Activated naive CD4-positive, alpha-beta T cell (primary cell): Measurements from ENCODE around the gene JAZF1.
A peak's percentile ranks its signal among the peaks of the same experiment; 100 is the strongest.

Experiments used
- DNase-seq, 4 experiments: peaks; one replicate each; lab custom pipeline; 2025; lab: John Stamatoyannopoulos, UW

The JAZF1 gene

GRCh38 chr7:28008171-28008570 is 172.4 kb downstream of the JAZF1 start:
- DNase-seq, result no peak

GRCh38 chr7:28006491-28006890 is 174.1 kb downstream of the JAZF1 start:
- no peak for DNase-seq

- DNase-seq, result no peak
These were observed 174.8 kb downstream of the JAZF1 start for GRCh38 chr7:28005847-28006231.

GRCh38 chr7:28005075-28005846 is 175.3 kb downstream of the JAZF1 start:
- DNase-seq, result no peak

GRCh38 chr7:28003408-28003807 is 177.2 kb downstream of the JAZF1 start:
- no peak for DNase-seq

DNA sequence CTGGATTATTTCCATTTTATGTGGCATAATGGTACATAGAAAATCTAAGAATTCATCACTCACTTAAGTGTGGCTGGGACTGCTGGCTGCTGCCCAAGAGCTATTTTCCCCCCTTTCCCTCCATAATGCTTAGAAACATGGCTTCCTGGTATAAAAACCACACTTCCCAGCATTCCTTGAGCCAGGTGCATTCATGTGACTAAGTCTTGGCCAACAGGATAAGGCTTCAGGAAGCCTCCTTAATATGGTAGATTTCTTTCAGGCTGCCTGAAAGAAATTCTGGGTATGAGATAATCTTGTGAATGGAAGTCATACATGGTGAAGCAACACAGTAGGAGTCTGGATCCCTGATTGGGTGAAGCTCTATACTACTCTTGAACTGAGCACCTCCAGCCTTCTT is 178.0 kb downstream of the JAZF1 start:
- DNase-seq, result no peak

GRCh38 chr7:28001896-28002295 is 178.7 kb downstream of the JAZF1 start:
- DNase-seq, result no peak

DNA sequence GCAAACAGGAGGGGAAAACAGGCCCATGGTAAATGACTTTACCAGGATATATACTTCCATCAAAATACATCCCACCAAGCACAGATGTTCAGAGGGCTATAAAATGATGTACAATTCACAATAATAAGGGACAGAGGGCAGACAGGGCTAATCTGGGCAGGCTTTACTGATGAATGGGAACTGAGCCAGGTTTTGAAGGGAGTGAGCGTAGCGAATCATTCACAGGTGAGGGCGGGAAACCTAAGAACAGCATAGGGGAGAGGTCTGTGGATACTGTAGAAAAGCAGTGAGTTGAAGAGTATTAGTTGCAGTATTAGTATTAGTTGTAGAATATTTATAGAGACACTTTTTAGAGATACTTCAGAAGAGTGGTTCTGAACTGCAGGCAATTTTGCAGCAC is 180.8 kb downstream of the JAZF1 start:
- DNase-seq, result no peak

- DNase-seq, result no peak
These were observed 182.2 kb downstream of the JAZF1 start for GRCh38 chr7:27998382-27998781.

GRCh38 chr7:27997188-27997707 is 183.3 kb downstream of the JAZF1 start:
- DNase-seq, result no peak

DNA sequence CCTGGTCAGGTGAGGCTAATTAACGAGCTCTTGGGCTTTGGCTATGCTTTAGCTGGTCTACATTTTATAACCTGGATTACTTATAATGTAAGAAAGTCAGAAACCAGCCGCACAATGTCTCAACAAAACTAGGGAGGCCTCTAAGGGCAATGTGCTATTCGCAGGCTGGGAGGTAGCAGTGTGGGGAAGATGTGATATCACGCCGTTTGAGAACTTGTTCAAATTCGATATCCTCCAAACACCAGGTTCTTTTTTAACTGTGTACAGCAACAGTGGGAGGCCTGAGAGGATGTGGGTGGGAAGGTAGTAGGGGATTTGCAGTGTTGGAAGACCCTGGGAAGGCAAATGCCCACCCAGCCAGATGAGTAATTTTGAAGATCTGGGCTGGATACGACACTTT is 184.5 kb downstream of the JAZF1 start:
- no peak for DNase-seq

DNA sequence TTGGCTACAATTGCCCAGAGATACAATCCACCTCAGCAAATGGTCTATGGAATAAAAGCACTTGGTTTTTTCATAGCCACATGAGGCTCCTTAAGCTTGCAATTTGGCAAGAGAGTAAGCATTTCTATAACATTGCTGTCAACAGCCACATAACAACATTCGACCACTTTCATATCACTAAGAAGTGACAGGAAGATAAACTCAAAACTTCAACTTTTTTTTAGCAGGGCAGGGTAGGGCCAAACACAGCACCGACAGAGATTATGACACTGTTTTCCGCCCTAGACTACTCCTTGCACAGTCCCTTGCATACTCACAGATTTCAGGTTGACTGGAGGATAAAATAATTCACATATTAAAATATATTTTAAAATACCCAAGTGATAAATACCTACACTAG is 185.4 kb downstream of the JAZF1 start:
- DNase-seq, result no peak

DNA sequence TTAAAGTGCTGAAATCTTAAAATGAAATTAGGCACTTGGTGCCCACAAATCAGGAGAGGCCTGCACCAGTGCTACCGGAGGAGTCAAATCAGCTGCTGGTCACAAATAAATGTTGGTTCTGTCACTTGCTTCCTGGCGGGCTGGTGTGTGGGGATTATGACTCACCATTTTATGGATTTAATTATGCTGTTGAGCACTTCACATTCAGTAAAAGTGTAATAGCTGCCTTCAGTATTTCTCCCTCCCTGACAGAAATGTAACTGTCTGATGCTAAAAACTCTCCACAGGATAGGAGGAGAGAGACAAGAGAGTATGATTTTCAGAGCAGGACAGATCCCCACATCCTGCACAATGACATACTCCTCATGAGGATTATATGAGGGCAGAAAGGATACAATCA is 186.0 kb downstream of the JAZF1 start:
- DNase-seq, result no peak

GRCh38 chr7:27992755-27993493 is 187.7 kb downstream of the JAZF1 start:
- no peak for DNase-seq

DNA sequence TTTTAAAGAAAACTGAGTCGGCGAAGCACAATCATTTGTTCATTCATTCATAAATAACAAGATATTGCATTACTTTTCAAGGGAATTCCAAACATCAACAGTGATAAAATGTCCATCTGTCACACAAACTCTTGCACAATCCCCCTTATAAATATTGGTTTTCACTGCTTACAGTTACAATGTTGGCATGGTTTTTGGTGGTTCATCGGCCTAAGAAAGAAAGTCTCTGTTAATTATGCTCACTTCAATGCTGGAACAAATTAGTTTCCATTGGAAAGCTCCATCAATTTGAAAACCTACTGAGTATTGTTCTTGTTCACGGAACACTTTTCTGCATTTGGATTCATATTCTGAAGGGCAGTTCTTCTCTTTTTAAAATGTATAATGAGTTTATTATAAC is 188.5 kb downstream of the JAZF1 start:
- no peak for DNase-seq

- no peak for DNase-seq
These were observed 189.5 kb downstream of the JAZF1 start for GRCh38 chr7:27991006-27991528.

GRCh38 chr7:27976531-27976930 is 204.1 kb downstream of the JAZF1 start:
- no peak for DNase-seq

DNA sequence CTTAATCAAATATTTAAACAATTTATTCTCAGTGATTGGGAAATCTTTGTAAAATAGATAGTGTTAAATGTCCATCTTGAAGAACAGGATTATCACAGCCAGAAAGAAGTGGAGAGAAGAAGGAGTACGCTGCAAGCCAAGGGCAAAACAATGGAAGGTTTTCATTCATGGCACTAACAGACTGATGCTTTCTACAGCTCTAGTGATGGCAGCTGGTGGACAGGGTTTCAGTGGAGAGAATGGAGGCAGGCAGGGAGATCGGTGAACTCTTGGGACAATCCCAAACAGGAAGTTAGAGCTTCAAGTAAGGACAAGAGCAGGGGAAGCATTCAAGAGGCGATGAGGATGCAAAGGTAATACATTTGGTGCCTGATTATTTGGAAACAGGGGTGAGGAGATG is 207.0 kb downstream of the JAZF1 start:
- DNase-seq, result no peak

GRCh38 chr7:27972276-27972675 is 208.3 kb downstream of the JAZF1 start:
- peak in 1 of 4 experiments; percentile 2 for DNase-seq

GRCh38 chr7:27971171-27971812 is 209.3 kb downstream of the JAZF1 start:
- no peak for DNase-seq

GRCh38 chr7:27970350-27970749 is 210.2 kb downstream of the JAZF1 start:
- no peak for DNase-seq

GRCh38 chr7:27969346-27969745 is 211.2 kb downstream of the JAZF1 start:
- no peak for DNase-seq

DNA sequence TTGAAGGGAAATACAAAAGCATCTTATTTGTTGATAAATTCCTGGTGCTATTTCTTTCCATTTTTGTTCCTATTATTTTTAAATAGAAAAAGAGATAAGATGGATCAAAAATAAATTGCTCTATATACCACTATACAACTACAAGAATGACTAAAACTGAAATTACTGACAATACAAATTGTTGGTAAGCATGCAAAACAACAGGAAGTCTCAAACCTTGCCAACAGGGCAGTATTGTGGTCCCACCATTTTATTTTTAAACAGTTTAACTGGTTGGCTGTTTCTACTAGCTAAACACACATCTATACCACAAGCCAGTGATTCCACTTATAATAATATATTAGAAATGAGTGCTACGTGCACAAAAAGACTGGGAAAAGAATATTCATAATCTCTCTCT is 213.0 kb downstream of the JAZF1 start:
- DNase-seq, result no peak
